ENCODE results near the gene LRRC32. TPM values are rescaled to one million over a fixed set of nuclear protein-coding genes. Genes with fewer than 3 reads are reported as not detected.

LRRC32 gene
- total RNA-seq, 1 experiment from 2014 or later, result 0.15 TPM

DNA sequence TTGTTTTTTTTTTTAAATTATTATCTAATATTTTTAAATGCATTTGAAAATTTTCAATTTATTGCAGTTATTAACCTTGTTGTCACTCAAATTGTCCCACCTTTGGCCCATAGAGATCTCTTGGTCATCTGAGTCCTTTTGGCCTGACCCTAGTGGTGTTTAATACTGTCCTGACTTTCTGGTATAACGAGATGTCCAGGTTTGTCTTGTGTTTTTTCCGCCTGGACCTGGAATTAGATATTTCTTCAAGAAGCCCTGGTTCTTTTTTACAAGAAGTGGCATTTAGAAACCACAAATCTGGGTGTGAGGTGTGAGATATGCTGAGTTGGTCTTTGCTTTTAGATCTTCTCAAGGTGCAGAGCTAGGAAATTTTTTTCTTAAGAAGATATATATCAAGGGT lies 38.1 kb downstream of the LRRC32 start:
- no TSS peak for BruUV-seq (replicated peaks)
- ATAC-seq, result no peak
- Histone ChIP-seq H3K27me3 (ENCODE audit: control insufficient read depth, insufficient read depth, low read length) (peaks cover 11% of the 10 kb centered on the region; the same call in 1 of the 2 replicates), H3K27ac (ENCODE audit: low read length) (no peak overlapping the region), H3K36me3 (ENCODE audit: control insufficient read depth, insufficient read depth, low read length) (no peaks in the 10 kb centered on the region), H3K9me3 (ENCODE audit: control insufficient read depth, insufficient read depth, low read depth, low read length) (no peaks in the 10 kb centered on the region), H3K4me3 (ENCODE audit: low read depth in 2 of 2, low read length in 2 of 2) (no peak overlapping the region), H3K4me1 (ENCODE audit: control insufficient read depth, insufficient read depth, low read length) (no peaks in the 10 kb centered on the region)
- POLR2A ChIA-PET, result no interaction called here
- no peak for DNase-seq (ENCODE audit: low read depth, low spot score)
- CTCF ChIA-PET, result interaction anchor here (0.6 kb wide), 1 partner anchor 313 kb away, joined by 3 read pairs; no protein-coding TSS in a partner anchor
- in situ Hi-C loops (cut with HindIII; ENCODE audit: low pct_unique_long_range_greater_than_20kb, low sequenced_read_pairs) (no loop called here), intact Hi-C loops (cut with micrococcal nuclease; ENCODE audit: unreplicated experiment) (no loop called here)
- no peak for TF ChIP-seq SIN3A (IDR thresholded peaks at IDR 0.05; ENCODE audit: borderline replicate concordance, insufficient read depth, low read depth, low read length)
- no peak for TF ChIP-seq TCF7L2 (IDR thresholded peaks at IDR 0.05; ENCODE audit: low read depth, low read length)
- TF ChIP-seq, protein P1, sequence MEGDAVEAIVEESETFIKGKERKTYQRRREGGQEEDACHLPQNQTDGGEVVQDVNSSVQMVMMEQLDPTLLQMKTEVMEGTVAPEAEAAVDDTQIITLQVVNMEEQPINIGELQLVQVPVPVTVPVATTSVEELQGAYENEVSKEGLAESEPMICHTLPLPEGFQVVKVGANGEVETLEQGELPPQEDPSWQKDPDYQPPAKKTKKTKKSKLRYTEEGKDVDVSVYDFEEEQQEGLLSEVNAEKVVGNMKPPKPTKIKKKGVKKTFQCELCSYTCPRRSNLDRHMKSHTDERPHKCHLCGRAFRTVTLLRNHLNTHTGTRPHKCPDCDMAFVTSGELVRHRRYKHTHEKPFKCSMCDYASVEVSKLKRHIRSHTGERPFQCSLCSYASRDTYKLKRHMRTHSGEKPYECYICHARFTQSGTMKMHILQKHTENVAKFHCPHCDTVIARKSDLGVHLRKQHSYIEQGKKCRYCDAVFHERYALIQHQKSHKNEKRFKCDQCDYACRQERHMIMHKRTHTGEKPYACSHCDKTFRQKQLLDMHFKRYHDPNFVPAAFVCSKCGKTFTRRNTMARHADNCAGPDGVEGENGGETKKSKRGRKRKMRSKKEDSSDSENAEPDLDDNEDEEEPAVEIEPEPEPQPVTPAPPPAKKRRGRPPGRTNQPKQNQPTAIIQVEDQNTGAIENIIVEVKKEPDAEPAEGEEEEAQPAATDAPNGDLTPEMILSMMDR (IDR thresholded peaks at IDR 0.05), result no peak
- TF ChIP-seq POLR2AphosphoS5 (IDR thresholded peaks at IDR 0.05; ENCODE audit: low read depth, low read length), result no peak
- TF ChIP-seq, protein P2, sequence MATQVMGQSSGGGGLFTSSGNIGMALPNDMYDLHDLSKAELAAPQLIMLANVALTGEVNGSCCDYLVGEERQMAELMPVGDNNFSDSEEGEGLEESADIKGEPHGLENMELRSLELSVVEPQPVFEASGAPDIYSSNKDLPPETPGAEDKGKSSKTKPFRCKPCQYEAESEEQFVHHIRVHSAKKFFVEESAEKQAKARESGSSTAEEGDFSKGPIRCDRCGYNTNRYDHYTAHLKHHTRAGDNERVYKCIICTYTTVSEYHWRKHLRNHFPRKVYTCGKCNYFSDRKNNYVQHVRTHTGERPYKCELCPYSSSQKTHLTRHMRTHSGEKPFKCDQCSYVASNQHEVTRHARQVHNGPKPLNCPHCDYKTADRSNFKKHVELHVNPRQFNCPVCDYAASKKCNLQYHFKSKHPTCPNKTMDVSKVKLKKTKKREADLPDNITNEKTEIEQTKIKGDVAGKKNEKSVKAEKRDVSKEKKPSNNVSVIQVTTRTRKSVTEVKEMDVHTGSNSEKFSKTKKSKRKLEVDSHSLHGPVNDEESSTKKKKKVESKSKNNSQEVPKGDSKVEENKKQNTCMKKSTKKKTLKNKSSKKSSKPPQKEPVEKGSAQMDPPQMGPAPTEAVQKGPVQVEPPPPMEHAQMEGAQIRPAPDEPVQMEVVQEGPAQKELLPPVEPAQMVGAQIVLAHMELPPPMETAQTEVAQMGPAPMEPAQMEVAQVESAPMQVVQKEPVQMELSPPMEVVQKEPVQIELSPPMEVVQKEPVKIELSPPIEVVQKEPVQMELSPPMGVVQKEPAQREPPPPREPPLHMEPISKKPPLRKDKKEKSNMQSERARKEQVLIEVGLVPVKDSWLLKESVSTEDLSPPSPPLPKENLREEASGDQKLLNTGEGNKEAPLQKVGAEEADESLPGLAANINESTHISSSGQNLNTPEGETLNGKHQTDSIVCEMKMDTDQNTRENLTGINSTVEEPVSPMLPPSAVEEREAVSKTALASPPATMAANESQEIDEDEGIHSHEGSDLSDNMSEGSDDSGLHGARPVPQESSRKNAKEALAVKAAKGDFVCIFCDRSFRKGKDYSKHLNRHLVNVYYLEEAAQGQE (IDR thresholded peaks at IDR 0.05; ENCODE audit: insufficient read depth in 1 of 2, low read depth in 2 of 2, low read length in 1 of 2), result no peak

DNA sequence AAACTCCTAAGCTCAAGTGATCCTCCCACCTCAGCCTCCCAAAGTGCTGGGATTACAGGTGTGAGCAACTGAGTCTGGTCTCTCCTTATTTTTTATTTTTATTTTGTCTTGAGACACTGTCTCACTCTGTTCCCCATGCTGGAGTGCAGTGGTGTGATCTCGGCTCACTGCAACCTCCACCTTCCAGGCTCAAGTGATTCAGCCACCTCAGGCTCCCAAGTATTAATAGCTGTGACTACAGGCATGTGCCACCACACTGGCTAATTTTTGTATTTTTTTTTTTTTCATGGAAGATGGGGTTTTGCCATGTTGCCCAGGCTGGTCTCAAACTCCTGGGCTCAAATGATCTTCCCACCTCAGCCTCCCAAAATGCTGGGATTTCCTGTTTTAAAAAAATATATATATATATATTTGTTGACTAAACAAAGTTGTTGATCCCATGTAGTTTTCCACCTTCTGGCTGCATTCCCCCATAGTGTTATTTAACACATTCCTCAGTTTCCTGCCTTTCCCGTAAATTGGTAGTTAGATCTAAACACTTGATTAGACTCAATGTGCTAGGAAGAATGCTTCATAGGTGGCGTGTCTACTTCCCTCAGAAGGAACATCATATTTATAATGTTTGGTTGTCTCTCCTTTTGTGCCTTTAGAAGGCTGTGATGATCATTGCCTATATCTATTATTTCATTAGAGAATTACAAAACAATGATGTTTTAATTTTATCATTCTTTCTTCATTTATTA lies 38.8 kb downstream of the LRRC32 start:
- CTCF ChIA-PET, result no interaction called here
- intact Hi-C loops (cut with micrococcal nuclease; ENCODE audit: unreplicated experiment), result no loop called here
- Histone ChIP-seq H3K27me3 (ENCODE audit: control insufficient read depth, insufficient read depth, low read length) (peaks cover 11% of the 10 kb centered on the region; the same call in 1 of the 2 replicates), H3K4me3 (ENCODE audit: low read depth in 2 of 2, low read length in 2 of 2) (no peak overlapping the region), H3K4me1 (ENCODE audit: control insufficient read depth, insufficient read depth, low read length) (no peaks in the 10 kb centered on the region), H3K27ac (ENCODE audit: low read length) (no peak overlapping the region), H3K36me3 (ENCODE audit: control insufficient read depth, insufficient read depth, low read length) (no peaks in the 10 kb centered on the region), H3K9me3 (ENCODE audit: control insufficient read depth, insufficient read depth, low read depth, low read length) (no peaks in the 10 kb centered on the region)
- BruUV-seq (replicated peaks), result no TSS peak
- no peak for TF ChIP-seq SIN3A (IDR thresholded peaks at IDR 0.05; ENCODE audit: borderline replicate concordance, insufficient read depth, low read depth, low read length)
- TF ChIP-seq POLR2AphosphoS5 (IDR thresholded peaks at IDR 0.05; ENCODE audit: low read depth, low read length), result no peak
- TF ChIP-seq, protein P2 (IDR thresholded peaks at IDR 0.05; ENCODE audit: insufficient read depth in 1 of 2, low read depth in 2 of 2, low read length in 1 of 2), result no peak
- TF ChIP-seq TCF7L2 (IDR thresholded peaks at IDR 0.05; ENCODE audit: low read depth, low read length), result no peak
- TF ChIP-seq, protein P1 (IDR thresholded peaks at IDR 0.05), result no peak
- POLR2A ChIA-PET, result no interaction called here
- in situ Hi-C loops (cut with HindIII; ENCODE audit: low pct_unique_long_range_greater_than_20kb, low sequenced_read_pairs), result no loop called here
- DNase-seq (ENCODE audit: low read depth, low spot score) (no peak), ATAC-seq (no peak)

All from Panc1 (cell line).